NCI-H748 (cell line): ENCODE data around the gene MBD5.
A peak's percentile ranks its signal among the peaks of the same experiment; 100 is the strongest.

Experiments used
- DNase-seq: peaks from one replicate; lab custom pipeline; 2025; ENCODE audit not compliant: unreplicated experiment; lab: John Stamatoyannopoulos, UW

The MBD5 gene

GRCh38 chr2:148298196-148298595 is 277.3 kb downstream of the MBD5 start:
- no peak for DNase-seq

DNA sequence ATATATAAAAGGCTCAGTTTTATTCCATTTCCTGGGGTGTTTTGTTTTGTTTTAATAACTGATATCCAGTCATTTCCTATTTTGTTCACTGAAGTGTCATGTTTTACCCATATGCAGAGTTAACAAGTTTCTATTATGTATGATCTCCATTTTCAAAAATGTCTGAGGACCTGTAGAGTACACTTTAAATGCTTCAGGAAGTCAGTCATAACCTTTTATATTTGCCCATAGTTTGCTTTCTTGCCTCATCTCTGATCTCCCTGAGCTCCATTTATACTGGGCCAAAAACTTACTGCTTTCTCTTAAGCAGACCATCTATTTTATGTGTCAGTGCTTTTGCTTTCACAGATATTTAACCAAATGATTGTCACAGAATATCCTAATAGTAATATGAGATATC is 278.7 kb downstream of the MBD5 start:
- no peak for DNase-seq

DNA sequence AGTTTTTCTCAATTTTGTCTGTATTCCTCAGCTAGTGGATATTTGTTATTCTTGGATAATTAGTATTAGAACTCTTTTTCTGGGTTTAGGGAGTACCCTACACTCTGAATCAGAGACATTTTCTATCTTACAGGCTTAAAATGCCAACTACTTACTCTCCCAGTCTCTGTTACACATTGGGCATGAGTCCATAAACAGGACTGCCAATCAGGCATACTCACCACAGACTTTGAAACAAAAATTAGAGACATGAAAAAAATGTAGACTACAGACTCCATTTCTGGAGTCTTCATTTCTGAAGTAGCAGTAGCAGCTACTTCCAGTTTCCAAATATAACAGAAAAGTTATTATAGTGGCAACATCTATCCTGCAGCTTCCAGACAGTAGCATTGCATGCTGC is 279.7 kb downstream of the MBD5 start:
- no peak for DNase-seq

DNA sequence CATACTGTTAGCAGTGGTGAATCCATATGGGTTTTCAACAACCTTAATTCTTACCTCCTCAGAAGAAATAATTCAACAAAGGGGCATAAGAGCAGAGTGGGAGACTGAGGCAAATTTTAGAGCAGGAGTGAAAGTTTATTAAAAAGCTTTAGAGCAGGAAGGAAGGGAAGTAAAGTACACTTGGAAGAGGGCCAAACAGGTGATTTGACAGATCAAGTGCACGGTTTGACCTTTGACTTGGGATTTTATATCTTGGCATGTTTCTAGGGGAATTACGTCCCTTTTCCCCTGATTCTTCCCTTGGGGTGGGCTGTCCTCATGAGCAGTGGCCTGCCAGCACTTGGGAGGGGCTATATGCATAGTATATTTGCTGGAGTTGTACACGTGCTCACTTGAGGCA is 280.5 kb downstream of the MBD5 start:
- no peak for DNase-seq

DNA sequence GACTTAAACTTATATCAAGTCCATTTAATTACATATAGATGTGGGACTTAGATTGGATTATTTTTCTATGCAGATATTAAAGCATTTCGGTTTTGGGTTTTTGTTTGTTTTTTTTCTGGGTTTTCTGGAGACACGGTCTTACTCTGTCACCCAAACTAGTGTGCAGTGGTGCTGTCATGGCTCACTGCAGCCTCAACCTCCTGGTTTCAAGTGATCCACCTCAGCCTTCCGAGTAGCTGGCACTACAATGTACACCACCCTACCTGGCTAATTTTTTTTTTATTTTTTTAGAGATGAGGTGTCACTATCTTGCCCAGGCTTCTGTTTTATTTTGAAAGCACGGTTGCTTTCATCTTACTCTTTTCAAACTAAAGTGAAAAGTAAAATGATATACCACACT is 281.6 kb downstream of the MBD5 start:
- DNase-seq, result no peak

- DNase-seq, result no peak
Observed at GRCh38 chr2:148303161-148303560, 282.3 kb downstream of the MBD5 start.

DNA sequence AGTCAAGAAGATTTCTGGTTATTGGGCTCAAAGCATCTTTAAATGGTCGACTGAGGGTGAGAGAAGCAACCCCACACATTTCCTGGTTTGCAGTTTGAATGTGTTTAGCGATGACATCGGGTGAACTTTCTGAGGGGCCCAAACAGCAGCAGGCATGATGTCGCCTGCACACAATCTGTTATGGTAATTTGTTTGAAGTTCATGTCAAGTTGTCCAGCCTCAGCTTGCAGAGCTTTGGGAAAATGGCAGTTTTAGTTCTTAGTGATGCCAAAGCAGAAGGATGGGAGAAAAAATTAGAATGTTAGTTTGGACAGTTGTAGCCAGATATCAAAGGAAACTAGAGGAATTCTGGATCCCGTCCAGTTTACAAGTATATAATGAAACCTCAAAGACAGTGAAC is 284.6 kb downstream of the MBD5 start:
- DNase-seq, result no peak

GRCh38 chr2:148306027-148306426 is 285.1 kb downstream of the MBD5 start:
- DNase-seq, result no peak

DNA sequence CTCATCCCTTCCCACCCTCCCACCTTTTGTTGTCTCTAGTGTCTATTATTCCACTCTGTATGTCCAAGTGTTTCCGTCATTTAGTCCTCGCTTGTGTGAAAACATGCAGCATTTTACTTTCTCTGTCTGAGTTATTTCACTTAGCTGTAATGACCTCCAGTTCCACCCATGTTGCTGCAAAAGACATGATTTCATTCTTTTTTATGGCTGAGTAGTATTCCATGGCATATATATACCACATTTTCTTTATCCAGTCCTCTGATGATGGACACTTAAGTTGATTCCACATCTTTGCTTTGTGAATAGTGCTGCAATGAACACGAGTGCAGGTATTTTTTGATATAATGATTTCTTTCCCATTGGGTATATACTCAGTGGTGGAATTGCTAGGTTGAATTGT is 296.7 kb downstream of the MBD5 start:
- no peak for DNase-seq

GRCh38 chr2:148338541-148338940 is 317.6 kb downstream of the MBD5 start:
- no peak for DNase-seq

DNA sequence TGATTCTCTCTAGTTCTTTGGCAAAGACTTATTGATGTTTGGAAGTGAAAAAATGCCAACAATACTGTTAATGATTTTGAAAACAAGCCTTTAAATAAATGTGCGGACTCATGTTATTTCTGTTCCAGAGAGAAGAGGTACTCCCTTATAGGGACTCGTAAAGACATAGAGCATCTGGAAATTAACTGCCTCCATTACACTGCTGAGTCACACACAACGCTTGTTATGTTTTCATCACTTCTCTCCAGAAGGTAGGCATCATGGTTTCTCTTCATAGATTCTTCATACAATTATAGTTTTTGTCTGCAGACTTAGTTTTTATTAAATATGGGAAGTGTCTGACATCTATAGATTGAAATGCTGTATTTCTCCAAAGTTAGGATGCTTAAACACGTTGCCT is 321.2 kb downstream of the MBD5 start:
- DNase-seq, result no peak

- DNase-seq, result no peak
Observed at GRCh38 chr2:148350199-148350598, 329.3 kb downstream of the MBD5 start.

DNA sequence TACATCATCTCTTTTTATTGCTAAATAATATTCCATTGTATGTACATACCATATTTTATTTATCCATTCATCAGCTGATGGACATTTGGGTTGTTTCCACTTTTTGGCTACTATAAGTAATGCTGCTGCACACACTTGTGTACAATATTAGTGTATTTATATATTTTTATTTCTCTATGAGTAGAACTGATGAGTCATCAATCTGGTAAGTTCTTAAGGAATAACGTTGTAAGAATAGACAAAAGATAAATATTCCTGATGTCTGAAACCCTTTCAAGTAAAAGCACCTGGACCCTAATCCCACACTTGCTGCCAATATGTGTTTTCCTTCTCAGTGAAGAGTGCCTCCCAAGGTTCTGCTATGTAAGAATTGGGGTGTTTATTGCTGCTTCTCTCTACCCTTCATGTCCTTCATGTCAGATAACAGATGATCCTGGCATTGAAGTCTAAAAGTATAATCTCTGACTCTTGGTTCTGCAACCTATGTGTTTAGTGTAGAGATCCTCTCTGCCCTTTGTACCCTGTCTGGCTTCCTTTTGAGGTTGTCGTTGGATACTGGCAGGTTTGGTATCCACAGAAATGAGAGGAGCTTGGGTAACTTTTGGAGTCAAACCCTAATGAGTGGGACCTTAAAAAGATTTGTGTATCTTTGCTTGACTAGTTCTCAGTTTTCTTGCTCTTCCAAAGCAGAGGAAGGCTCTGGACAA is 330.7 kb downstream of the MBD5 start:
- no peak for DNase-seq

DNA sequence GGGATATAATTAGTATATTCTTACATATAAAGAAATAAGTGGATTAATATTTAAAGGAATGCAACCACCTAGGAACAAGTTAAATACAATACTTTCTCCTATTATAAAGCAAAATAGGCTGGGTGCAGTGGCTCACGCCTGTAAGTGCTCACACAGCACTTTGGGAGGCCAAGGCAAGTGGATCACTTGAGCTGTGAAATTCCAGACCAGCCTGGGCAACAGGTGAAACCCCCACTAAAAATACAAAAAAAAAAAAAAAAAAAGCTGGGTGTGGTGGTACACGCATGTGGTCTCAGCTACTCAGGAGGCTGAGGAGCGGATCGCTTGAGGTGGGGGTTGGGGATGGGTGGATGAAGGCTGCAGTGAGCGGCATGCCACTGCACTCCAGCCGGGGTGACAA is 337.5 kb downstream of the MBD5 start:
- DNase-seq, result no peak

DNA sequence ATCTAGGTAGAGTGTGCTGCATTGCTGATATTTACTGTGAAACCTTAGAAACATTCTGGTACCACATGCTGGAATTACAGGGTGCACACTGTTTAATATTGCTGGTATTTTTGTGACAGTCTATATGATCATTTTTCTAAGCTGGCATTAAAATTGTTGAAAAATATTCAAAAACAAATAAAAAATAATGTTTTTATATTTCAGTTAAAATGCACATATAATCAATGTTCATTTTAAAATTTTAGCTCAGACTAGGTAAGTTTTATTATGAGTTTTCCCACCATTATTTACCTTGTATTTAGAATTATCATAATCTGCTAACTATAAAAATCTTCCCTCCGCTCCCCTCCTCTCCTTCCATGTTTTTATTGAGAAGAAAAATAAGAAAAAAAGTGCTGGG is 339.8 kb downstream of the MBD5 start:
- DNase-seq, result no peak

- peak; percentile 49 for DNase-seq
Observed at GRCh38 chr2:148362144-148362796, 341.4 kb downstream of the MBD5 start.

GRCh38 chr2:148375214-148375613 is 354.3 kb downstream of the MBD5 start:
- DNase-seq, result no peak

DNA sequence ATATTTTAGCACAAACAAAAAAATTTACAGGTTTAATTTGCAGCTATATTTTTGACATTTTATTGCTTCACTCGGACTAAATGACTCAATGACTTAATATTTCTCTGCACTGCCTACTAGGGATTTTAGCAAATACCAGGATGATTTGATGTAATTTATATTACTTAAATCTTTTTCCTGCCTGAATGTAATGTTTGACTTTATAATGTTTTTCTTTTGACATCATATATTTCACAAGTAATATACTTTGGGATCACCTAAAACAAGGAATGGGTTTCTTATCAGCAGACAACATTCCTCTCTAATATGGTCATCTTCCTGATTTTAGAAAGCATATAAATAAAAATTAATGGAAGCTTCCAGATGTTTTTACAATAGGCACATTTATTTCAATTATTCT is 370.4 kb downstream of the MBD5 start:
- no peak for DNase-seq

DNA sequence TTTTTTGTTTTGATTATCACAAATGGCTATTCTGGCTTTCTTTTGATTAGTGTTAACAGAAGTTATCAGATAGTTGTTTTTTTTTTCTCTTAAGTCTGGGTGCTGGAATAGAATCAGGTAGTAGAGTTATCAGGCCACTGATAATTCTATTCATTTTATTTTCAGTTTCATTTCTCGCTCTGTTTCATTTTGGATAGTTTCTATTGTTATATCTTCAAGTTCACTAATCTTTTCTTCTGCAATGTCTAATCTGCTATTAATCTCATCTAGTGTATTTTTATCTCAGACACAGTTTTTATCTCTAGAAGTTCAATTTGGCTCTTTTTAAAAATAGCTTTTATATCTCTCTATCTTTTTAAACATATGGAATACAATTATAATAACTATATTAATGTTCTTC is 381.9 kb downstream of the MBD5 start:
- no peak for DNase-seq

DNA sequence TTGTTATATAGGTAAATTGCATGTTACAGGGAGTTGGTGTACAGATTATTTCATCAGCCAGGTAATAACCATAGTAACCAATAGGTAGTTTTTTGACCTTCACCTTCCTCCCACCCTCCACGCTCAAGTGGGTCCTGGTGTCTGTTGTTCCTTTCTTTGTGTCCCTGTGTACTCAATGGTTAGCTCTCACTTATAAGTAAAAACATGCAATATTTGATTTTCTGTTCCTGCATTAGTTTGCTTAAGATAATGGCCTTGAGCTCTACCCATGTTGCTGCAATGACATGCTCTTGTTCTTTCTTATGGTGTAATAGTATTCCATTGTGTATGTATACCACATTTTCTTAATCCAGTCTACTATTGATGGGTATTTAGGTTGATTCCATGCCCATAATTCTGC is 390.0 kb downstream of the MBD5 start:
- peak; percentile 72 for DNase-seq

- peak; percentile 20 for DNase-seq
Observed at GRCh38 chr2:148416248-148416647, 395.4 kb downstream of the MBD5 start.

- no peak for DNase-seq
Observed at GRCh38 chr2:148430101-148430500, 409.2 kb downstream of the MBD5 start.

DNA sequence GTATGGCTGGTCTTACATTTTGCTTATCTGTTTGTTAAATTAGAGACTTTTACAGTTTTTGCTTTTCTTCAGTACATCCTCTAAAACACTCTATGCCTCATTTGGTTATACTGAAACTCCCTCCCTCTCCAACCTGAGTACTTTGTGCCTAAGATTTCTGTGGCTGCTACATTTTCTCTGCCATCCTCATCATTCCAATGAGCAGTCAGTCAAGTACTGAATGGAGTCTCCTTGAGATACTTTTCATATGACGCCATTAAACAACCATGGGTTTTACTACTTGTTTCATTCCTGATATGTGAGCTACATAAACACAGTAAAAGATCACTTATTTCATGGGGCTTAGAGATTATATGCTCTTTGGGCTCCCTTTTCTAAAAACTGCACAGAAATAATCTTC is 427.0 kb downstream of the MBD5 start:
- no peak for DNase-seq
